Caco-2 (cell line): ENCODE results near the gene FAM13A. TPM values are rescaled to one million over a fixed set of nuclear protein-coding genes. Genes with fewer than 3 reads are reported as not detected.

Experiments
- BruUV-seq: library from RNA; stranded (reverse); fragments of 400-500 nt; replicated peaks from 2 replicates; lab custom pipeline; 2021; lab: Mats Ljungman, UMichigan
- CTCF ChIA-PET: fragments of 300-600 bp; sonication (Branson Sonifier 250); formaldehyde crosslinking; loops from one replicate; lab custom pipeline; 2022; ENCODE audit warnings: antibody characterized with exemption; lab: Charles Lee
- POLR2A ChIA-PET: fragments of 300-600 bp; sonication (Branson Sonifier 250); formaldehyde crosslinking; loops from one replicate; lab custom pipeline; 2022; ENCODE audit warnings: antibody characterized with exemption; lab: Charles Lee
- DNase-seq, 2 experiments: peaks; one replicate each; pipeline versions ENCODE4 v3.0.0 to v3.0.0-alpha.2; 2020 to 2022
- H3K27me3 ChIP-seq: replicated peaks from 2 replicates; pipeline ENCODE4 v1.6.0; 2011; ENCODE audit warnings: low read length; ENCODE audit not compliant: control insufficient read depth, insufficient read depth
- H3K36me3 ChIP-seq: 2 replicates; pipeline ENCODE4 v1.5.1; 2011; ENCODE audit warnings: low read length; ENCODE audit not compliant: control insufficient read depth, insufficient read depth
- H3K4me1 ChIP-seq: fragments of 250-450 bp; sonication (Bioruptor Pico); 2 replicates; pipeline ENCODE4 v1.5.1; 2020; ENCODE audit warnings: mild to moderate bottlenecking
- H3K4me3 ChIP-seq: 2 replicates; pipeline ENCODE4 v1.5.1; 2011; ENCODE audit warnings: low read depth, mild to moderate bottlenecking, control low read depth, low read length
- H3K9me3 ChIP-seq: fragments of 250-450 bp; sonication (Bioruptor Pico); 2 replicates; pipeline ENCODE4 v1.5.1; 2020; ENCODE audit warnings: mild to moderate bottlenecking, moderate library complexity
- H3K27ac Mint-ChIP-seq: one replicate; pipeline ENCODE4 v1.8.0; 2022; ENCODE audit warnings: mixed read lengths; ENCODE audit not compliant: unreplicated experiment
- H3K27me3 Mint-ChIP-seq: one replicate; pipeline ENCODE4 v1.8.0; 2022; ENCODE audit warnings: mixed read lengths; ENCODE audit not compliant: insufficient read depth, unreplicated experiment
- H3K36me3 Mint-ChIP-seq: one replicate; pipeline ENCODE4 v1.8.0; 2022; ENCODE audit warnings: mild to moderate bottlenecking, mixed read lengths; ENCODE audit not compliant: insufficient read depth, unreplicated experiment
- H3K4me1 Mint-ChIP-seq: one replicate; pipeline ENCODE4 v1.8.0; 2022; ENCODE audit warnings: low read depth, mixed read lengths; ENCODE audit not compliant: unreplicated experiment
- H3K4me3 Mint-ChIP-seq: one replicate; pipeline ENCODE4 v1.8.0; 2022; ENCODE audit warnings: mild to moderate bottlenecking, moderate library complexity, mixed read lengths; ENCODE audit not compliant: unreplicated experiment
- H3K9me3 Mint-ChIP-seq: one replicate; pipeline ENCODE4 v1.8.0; 2022; ENCODE audit warnings: mixed read lengths; ENCODE audit not compliant: unreplicated experiment
- CTCF ChIP-seq, 2 experiments: fragments of 200-600 bp in 1 of 2; IDR thresholded peaks; 1 replicate in 1 of 2; 2 replicates in 1 of 2; pipeline versions ENCODE4 v1.5.1 to v1.8.0; 2011 to 2022; ENCODE audit warnings: antibody characterized with exemption in 1 of 2, control low read depth in 1 of 2, inconsistent platforms in 1 of 2, low read depth in 1 of 2, low read length in 1 of 2, mild to moderate bottlenecking in 1 of 2, moderate library complexity in 1 of 2; ENCODE audit not compliant: insufficient read depth in 1 of 2, severe bottlenecking in 1 of 2, unreplicated experiment in 1 of 2
- intact Hi-C: fragments of 100-400 bp; cut with micrococcal nuclease; formaldehyde crosslinking; loops from one replicate; pipeline ENCODE4 v1.10.0; 2022; ENCODE audit not compliant: unreplicated experiment
- total RNA-seq: library from RNA; stranded (reverse); gene quantifications from 2 replicates; pipeline ENCODE4 v1.2.3, GENCODE V29; 2022

Gene FAM13A
- total RNA-seq, 1 experiment from 2014 or later: 11.0 TPM

DNA sequence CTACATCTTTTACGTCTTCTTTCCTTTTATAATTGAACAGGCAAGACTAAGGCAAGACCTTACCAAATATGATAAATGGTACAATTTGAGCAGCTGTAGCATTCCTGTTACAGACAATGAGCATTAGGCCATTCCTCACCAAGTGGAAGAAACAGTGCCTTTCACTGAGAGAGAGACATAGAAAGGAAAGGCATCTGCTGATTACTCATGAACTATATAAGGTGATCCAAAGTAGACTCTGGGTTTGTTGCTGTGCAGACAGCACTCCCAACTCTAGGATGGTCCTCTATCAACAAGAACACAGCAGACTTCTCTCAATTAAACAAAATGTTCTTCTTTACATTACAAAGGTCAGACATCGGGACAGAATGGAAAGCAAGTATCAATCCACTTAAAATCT lies 91.9 kb downstream of the FAM13A start:
- no peaks in the 10 kb centered on the region for H3K27me3 Mint-ChIP-seq
- H3K4me3 Mint-ChIP-seq: no peak overlapping the region
- no peak for DNase-seq
- intact Hi-C loops: no loop called here
- no peak overlapping the region for H3K4me3 ChIP-seq
- POLR2A ChIA-PET: no interaction called here
- no TSS peak for BruUV-seq
- H3K4me1 Mint-ChIP-seq: peaks cover 18% of the 10 kb centered on the region
- H3K36me3 ChIP-seq: no peaks in the 10 kb centered on the region
- no peaks in the 10 kb centered on the region for H3K9me3 Mint-ChIP-seq
- no peaks in the 10 kb centered on the region for H3K36me3 Mint-ChIP-seq
- TF ChIP-seq CTCF (IDR thresholded peaks at IDR 0.05; ENCODE audit: insufficient read depth in 1 of 2, low read depth in 1 of 2, low read length in 1 of 2, severe bottlenecking in 1 of 2, unreplicated experiment in 1 of 2): no peak
- H3K9me3 ChIP-seq: no peaks in the 10 kb centered on the region
- CTCF ChIA-PET: no interaction called here
- H3K27ac Mint-ChIP-seq: no peak overlapping the region
- peaks cover 15% of the 10 kb centered on the region for H3K4me1 ChIP-seq
- no peaks in the 10 kb centered on the region for H3K27me3 ChIP-seq

DNA sequence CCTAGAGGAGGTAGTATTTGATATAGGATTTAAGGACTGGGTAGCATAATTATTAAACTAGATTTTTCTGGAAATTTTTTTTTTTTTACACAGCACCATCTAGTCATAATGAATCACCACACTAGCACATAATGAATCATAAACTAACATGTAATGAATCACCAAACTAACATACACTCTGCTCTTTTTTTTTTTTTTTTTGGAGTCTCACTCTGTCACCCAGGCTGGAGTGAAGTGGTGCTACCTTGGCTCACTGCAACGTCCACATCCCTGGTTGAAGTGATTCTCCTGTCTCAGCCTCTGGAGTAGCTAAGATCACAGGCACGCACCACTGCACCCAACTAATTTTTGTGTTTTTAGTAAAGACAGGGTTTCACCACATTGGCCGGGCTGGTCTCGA lies 92.5 kb downstream of the FAM13A start:
- no peak for TF ChIP-seq CTCF (IDR thresholded peaks at IDR 0.05; ENCODE audit: insufficient read depth in 1 of 2, low read depth in 1 of 2, low read length in 1 of 2, severe bottlenecking in 1 of 2, unreplicated experiment in 1 of 2)
- H3K4me1 ChIP-seq: peaks cover 13% of the 10 kb centered on the region
- no TSS peak for BruUV-seq
- intact Hi-C loops: no loop called here
- no peak overlapping the region for H3K27ac Mint-ChIP-seq
- H3K36me3 Mint-ChIP-seq: no peaks in the 10 kb centered on the region
- no peaks in the 10 kb centered on the region for H3K9me3 ChIP-seq
- DNase-seq: no peak
- no peak overlapping the region for H3K4me3 Mint-ChIP-seq
- H3K4me3 ChIP-seq: no peak overlapping the region
- H3K9me3 Mint-ChIP-seq: no peaks in the 10 kb centered on the region
- H3K27me3 ChIP-seq: no peaks in the 10 kb centered on the region
- H3K36me3 ChIP-seq: no peaks in the 10 kb centered on the region
- ChIA-PET CTCF (no interaction called here), POLR2A (no interaction called here)
- H3K27me3 Mint-ChIP-seq: no peaks in the 10 kb centered on the region
- H3K4me1 Mint-ChIP-seq: peaks cover 18% of the 10 kb centered on the region

GRCh38 chr4:88963817-88964216 lies 93.2 kb downstream of the FAM13A start:
- no peak for DNase-seq
- Mint-ChIP-seq H3K9me3 (no peaks in the 10 kb centered on the region), H3K36me3 (no peaks in the 10 kb centered on the region), H3K27ac (no peak overlapping the region), H3K4me3 (no peak overlapping the region), H3K4me1 (peaks cover 18% of the 10 kb centered on the region), H3K27me3 (no peaks in the 10 kb centered on the region)
- peaks cover 11% of the 10 kb centered on the region for H3K4me1 ChIP-seq
- TF ChIP-seq CTCF (IDR thresholded peaks at IDR 0.05; ENCODE audit: insufficient read depth in 1 of 2, low read depth in 1 of 2, low read length in 1 of 2, severe bottlenecking in 1 of 2, unreplicated experiment in 1 of 2): no peak
- no peaks in the 10 kb centered on the region for H3K27me3 ChIP-seq
- no peak overlapping the region for H3K4me3 ChIP-seq
- intact Hi-C loops: no loop called here
- H3K36me3 ChIP-seq: no peaks in the 10 kb centered on the region
- ChIA-PET CTCF (interaction anchor here (0.6 kb wide), 1 partner anchor 173 kb away, joined by 3 read pairs; no protein-coding TSS in a partner anchor), POLR2A (no interaction called here)
- no peaks in the 10 kb centered on the region for H3K9me3 ChIP-seq
- BruUV-seq: no TSS peak
